HG03066 (cell line): Measurements from ENCODE around the gene PRR35.

ENCODE experiments used
- ATAC-seq: cut with Tn5 transposase; IDR thresholded peaks from one replicate; pipeline ENCODE4 v1.9.1; 2021; ENCODE audit warnings: low read depth; ENCODE audit not compliant: unreplicated experiment

The PRR35 gene

DNA sequence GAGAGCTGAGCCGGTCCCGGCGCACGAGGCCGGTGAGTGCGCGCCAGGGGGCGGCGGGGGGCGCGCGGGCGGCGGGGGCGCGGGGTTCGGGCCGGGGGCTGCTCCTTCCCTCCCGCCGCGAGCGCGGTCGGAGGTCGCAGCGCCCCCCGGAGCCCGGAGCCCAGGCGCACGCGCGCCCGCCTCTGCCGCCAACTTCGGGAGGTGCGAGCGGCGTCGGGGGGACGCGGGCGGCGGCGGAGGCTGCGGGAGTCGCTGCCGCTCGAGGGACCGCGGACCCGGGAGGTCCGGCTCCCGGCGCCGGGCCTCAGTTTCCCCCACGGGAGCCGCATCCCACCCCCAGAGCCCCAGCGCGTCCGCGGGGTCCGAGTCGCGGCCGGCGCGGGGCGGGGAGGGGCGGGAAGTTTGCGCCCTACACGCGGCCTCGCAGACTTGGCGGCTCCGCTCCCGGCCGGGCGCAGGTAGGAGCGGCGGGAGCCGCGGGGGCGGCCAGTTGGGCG lies at the start of gene PRR35:
Gene PRR35, plus strand, starts transcription at position 191 of the 497 bp plus-strand sequence. CDS start 2,901 bp downstream, outside the sequence.
- ATAC-seq: no peak

DNA sequence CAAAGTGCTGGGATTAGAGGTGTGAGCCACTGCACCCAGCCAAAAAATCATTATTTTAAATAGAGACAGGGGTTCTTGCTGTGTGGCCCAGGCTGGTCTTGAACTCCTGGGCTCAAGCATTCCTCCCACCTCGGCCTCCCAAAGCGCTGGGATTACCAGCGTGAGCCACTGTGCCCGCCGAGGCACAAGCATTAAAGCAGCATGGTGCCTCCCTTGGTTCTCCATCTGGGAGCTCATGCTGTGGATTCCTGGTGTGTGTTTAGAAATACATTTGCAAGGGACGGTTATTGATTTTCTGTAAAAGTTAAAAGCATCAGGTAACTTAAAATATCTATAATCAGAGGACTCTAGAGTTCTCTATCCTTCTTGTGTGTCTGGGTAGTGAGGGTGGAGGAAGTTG lies 47.4 kb upstream of the PRR35 start:
- ATAC-seq: no peak

DNA sequence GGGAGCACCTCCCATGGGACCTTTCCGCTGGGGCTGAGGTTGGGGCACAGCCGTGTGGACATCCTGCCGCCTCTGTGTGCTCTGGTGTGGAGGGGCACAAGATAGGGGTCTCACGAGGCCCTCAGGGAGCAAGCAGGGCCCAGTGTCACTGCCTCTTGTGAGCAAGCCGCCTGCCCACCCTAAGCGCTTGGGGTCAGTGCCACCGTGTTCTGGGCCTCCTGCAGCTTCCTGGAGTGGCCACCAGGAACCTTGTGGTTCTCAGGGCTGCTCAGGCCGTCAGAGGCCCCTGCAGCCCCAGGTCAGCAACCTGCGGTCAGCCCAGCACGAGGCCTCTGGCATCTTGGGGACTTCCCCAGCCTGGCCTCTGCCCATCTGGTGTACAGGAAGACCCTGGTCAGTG lies 46.2 kb upstream of the PRR35 start:
- ATAC-seq: no peak

DNA sequence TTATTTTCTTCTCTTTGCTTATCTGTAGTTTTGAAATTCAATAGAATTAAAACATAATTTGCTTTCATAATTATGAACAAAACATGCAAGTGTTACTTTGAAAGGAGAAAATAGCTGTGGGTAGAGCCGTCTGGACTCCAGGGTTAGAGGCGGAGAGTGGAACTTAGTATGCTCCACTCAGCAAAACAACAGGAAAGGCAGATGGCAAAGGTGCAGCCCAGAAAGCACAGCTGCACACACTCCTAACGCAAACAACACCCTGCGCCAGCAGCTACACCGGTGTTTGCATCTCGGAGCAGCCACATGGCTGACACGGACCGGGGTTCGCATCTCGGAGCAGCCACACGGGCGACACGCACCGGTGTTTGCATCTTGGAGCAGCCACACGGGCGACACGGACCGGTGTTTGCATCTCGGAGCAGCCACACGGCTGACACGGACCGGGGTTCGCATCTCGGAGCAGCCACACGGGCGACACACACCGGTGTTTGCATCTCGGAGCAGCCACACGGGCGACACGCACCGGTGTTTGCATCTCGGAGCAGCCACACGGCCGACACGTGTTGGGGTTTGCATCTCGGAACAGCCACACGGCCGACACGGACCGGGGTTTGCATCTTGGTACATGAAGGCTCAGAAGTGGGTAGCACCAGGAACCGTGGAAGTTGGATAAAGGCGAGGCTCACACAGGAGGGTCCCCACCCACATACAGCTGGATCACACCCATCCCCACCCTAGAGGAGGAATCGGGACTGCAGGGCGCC lies 44.8 kb upstream of the PRR35 start:
- no peak for ATAC-seq

DNA sequence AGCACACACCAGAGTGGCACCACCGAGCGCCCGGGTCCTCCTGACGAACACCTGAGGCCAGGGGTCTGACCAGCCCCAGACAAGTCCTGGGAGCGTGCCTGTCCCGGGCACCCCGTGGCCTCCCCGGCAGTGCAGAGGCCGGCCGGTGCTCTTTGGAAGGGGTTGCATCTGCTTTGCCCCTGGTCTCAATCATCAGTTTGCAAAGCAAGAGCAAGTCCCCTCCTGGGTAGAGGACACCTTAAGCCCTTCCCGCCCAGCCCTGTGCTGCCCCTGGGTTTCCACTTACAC lies 44.3 kb upstream of the PRR35 start:
- ATAC-seq: no peak

DNA sequence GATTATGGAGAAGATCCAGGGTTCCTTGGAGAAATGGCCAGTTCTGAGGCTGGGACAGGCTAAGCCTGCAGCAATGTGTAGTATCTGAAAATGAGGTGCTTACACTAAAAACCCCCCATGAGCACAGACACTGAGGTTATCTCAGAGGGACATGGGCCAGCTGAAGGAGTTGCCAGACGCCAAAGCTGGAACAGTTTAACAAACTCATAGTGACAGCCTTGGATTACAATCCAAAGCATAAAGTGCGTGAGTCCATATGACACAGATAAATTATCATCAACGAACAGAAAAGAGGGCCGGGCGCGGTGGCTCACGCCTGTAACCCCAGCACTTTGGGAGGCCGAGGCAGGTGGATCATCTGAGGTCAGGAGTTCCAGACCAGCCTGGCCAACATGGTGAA lies 43.9 kb upstream of the PRR35 start:
- no peak for ATAC-seq

DNA sequence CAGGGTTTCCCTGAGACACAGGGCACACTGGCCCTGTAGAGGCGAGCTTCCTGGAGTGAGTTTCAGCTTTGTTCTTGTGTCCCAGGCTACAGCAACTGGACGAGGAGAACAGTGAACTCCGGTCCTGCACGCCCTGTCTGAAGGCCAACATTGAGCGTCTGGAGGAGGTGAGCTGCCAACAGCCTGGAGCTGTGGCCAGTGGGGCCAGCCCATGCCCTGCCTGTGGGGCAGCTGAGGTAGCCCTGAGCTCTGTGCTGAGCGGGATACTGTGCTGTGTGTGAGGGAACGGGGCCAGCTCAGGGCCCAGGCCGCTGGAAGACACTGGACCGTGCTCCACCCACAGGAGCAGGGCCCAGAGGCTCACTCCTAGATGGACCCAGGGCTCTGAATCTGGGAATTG lies 41.3 kb upstream of the PRR35 start:
- no peak for ATAC-seq

DNA sequence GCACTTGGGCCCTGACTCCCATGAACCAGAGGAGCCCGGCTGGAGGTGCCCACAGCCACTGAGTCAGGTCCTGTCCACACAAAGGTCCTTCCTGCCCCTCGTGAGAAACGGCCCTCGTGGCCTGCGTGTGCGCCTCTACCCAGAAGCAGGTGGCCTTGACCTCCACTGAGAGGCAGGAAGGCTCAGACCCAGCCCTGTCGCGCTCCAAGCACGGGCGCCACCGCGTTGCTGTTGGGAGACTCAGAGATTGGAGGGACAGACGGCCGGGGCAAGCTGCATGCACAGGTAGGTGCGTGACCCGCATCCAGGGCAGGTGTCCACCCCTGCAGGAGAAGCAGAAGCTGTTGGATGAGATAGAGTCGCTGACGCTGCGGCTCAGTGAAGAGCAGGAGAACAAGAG lies 40.8 kb upstream of the PRR35 start:
- no peak for ATAC-seq

DNA sequence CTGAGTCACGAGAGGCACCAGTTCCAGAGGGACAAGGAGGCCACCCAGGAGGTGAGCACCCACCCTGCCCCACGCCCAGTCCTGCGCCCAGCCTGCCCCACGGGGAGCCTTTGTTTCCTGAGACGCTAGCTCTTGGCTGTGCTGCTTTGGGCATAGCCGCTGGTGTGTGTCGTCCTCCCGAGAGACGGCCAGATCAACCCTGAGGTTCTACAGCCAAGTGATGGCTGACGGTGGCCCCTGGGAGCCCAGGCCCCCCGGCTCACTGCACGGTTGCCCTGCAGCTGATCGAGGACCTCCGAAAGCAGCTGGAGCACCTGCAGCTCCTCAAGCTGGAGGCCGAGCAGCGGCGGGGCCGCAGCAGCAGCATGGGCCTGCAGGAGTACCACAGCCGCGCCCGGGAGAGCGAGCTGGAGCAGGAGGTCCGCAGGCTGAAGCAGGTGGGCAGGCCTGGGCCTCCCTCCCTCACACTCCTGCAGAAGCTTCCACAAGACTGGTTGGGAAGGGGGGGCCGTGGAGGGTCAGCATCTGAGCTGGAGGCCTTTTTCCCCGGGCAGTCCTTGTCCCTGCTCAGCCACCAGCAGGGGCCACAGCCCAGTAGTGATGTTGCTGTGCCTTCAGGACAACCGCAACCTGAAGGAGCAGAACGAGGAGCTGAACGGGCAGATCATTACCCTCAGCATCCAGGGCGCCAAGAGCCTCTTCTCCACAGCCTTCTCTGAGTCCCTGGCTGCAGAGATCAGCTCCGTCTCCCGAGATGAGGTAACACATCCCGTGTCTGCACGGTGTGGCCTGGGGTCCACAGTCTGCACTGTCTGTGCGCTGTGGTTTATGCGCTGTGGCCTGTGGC lies 40.1 kb upstream of the PRR35 start:
- ATAC-seq: no peak

DNA sequence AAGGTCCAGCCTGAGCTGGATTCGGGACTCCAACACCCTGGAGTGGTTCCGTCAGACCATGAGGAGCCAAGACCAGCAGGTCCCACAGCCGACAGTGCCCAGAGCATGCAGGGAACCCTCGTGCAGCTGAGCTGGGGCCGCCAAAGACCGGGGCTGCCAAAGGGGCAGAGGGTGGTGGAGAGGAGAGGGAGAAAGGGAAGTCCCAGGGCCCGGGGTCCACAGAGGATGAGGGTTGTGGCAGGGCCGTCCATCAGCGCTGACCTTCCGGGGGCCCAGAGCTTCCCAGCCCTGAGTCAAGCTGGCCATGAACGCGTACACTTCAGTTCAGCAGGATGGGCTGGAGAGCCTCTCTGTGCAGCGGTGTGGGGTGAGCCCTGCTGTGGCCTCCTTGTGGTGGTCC lies 39.3 kb upstream of the PRR35 start:
- ATAC-seq: no peak

DNA sequence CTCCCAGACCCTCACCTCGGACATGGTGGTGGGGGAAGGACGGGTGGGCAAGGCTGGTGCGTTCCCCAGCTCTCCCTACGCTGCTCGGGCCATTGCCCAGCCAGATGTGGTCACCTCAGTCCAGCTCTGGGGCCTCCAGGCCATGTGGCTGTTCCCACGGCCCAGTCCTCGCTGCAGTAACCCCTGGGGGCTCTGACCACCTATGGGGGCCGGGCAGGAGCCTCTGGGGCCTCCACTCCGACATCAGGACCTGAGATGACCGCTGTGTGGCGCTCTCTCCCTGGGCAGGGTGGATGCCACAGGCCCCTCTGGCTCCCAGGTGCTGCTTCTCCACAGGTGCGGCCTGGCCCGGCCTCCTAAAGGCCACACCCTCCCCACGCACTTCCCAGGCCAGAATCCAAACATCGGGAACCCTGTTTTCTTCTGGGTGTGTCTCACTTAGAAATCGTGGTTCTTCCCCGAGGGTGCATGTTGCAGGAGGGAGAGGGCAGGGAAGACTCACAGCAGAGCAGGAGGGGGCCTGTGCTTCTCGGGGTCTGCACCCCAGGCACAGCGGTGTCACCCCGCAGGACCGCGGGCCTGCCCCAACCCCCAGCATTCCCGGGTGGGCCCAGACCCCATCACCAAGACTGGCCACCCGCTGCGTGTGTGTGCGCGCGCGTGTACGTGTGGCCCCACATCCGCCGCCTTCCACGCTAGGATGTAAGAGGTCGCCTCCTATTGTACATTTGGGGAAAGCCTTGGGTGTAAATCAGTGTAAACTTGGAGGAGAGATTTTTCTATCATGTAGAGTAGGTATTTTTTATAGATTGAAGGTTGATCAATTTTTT lies 38.6 kb upstream of the PRR35 start:
- no peak for ATAC-seq

DNA sequence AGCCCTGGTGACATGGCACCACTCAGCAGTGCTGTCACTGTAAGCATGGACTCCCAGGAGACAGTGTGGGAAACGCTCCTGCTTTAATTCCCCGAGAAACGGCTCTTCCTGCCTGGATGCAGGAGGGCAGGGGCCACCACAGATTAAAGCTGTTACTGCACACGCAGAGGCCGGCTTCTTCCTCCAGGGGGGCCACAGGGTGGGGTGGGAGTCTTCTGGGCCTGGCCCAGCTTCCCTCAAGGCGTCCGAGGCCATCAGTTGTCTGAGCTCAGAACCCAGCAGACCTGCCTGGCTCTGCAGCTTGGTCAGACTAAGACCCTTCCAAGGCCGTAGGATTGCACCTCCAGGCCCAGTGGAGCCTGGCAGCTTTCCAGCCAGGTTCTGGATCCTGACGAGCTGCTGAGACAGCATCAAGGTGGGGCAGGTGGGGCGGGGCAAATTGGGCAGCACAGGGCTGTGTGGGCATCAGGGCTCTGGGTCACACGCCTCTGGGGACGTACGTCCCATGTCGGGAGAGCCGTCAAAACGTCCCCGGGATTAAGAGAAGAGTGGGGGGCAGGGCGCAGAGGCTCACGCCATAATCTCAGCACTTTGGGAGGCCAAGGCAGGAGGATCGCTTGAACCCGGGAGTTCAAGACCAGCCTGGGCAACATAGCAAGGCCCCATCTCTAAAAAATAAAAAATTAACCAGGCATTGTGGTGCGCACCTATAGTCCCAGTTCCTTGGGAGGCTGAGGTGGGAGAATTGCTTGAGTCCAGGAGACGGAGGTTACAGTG lies 37.7 kb upstream of the PRR35 start:
- ATAC-seq: no peak

DNA sequence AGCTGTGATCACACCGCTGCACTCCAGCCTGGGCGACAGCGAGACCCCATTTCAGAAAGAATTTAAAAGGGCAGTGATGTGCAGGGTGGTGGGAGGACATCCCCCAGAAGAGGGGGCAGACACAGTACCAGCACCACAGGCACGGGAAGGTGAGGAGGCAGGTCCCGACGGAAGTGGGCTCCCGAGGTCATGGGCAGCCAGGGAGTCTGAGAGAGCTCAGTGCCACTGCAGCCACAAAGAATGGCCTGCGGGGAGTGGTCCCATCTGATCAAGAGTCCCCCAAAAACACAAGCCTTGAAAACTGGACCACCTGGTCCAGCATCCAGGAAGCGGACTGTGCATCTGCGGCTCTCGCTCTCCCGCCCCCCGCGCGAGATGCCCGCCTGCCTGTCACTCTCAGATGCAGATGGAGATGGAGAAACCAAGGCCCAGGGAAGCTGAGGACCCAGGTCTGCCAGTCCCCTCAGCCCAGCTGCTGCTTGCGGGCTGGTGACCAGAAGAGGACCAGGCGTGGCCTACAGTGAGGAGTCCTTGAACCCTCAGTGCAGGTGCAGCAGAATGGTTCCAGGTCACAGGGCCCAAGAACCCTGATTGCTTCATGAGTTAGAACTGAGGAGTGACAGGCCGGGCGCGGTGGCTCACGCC lies 37.0 kb upstream of the PRR35 start:
- ATAC-seq: no peak

DNA sequence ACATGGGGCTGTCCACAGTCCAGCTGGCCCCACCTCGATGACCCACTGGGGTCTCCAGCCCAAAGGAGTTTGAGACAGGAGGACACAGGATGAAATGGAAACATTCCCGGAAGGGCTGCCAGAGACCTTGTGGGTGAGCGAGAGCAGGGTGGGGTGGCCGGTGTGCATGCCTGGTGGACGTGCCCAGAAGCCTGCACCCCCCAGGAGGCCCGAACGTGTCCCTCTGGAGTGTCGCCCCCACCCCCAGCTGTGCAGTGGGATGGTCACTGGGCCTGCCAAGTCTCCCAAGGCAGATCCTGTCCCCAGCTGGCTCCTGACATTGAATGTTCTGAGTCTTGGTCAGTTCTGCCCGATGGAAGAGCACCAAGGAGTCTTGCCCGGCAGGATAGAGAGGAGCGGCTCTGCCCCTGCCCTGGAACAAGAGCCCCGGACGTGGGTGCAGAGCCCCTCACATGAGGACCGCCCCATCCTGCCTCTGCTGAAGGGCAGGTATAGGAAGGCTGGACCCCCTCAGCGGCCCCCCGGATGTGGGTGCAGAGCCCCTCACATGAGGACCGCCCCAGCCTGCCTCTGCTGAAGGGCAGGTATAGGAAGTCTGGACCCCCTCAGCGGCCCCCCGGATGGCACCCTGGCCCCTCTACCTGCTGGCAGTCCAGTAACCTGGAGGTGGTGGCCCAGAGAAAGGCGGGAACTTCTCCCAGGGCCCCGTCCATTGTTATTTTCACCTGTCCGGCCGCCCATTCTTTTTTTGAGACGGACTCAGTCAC lies 35.7 kb upstream of the PRR35 start:
- ATAC-seq: no peak

DNA sequence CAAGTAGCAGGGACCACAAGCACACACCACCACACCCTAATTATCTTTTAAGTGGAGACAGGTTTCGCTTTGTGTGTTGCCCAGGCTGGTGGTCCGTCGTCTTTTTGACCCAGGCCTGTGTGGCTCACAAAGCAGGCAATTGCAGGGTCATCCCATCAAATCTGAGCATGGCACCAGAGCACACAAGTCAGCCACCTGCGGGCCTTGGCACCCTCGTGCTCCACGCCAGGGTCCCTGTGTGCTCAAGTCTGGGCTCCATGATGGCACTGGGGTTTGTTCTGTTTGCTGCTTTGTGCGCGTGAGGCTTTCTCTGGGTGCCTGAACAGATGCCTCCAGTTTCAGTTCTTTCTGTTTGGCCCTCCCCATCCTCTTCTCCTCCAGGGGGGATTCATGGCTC lies 35.1 kb upstream of the PRR35 start:
- ATAC-seq: no peak

DNA sequence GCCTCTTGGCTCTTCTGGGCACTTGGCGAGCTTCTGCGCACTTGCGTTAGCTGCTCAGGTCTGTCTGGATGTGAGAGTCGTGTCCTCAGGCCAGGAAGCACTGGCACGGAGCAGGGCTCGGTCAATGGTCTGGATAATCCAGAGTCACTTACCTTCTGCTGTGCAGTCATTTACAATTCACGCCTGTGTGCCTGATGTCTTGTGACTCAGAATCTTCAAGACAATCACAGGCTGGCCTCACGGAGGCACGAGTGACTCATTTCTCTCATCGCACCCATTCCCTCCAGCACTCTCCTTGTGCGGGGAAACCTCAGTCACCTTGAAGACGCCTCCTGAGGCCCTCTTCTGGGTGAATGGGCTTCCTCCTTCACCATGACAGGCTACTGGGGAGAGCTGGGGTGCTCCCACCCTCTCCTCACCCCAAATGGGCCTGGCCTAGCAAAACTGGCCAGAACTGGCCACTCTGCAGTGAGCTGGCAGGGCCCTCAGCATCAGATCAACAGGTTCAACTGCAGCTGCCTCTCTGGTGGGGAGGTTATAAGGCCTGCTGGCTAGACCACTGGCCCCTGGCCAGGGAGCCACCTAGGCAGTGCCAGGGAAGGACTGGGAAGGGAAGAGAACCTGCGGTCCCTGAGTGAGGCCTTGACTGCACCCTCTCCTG lies 34.5 kb upstream of the PRR35 start:
- ATAC-seq: no peak

DNA sequence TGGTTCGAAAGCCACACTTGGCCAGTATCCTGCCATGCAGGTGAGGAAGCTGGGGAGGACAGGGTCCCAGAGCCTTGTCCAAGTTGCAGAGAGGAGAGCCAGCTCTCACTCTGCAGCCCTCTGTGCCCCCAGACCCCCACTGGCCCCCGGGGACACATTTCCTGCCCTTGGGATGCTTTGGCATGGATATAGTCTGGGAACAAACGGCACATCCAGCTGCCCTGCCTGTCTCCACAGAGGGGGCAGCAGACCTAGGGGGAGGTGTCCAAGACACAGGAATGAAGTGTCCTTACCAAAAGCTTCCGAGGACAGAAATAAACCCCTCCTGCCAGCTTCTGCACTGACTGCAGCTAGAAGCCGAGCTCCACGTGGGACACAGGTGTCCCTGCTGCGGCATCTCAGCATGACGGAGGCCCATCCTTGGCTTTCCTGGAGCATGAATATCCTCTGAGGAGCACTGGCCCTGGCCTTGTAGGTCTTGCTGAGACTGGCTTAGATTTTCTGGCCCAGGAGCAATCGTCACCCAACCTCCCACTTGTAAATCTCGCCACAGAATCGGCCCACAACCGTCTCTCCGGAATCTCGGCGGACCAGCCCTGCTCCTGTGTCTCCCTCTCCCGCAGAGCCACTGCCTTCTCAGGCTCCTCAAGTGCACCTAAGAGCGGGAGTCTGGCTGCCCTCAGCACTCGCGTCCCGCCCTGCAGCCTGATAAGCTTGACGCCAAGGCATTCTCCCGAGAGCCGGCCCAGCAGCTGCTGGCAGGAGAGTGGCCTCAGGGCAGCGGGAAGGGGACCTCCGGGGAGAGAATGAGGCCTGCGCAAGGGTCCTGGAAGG lies 33.8 kb upstream of the PRR35 start:
- ATAC-seq: peak; percentile 3
